Fibroblast of skin of left quadriceps (primary cell): ENCODE data around the gene CFAP58.

Experiments
- DNase-seq, 2 experiments: peaks; one replicate each; pipeline ENCODE4 v3.0.0-alpha.2; 2013; ENCODE audit warnings: low read depth in 2 of 2

CFAP58 gene

GRCh38 chr10:104321725-104322415, 31.8 kb upstream of the CFAP58 start:
- DNase-seq, result no peak

- no peak for DNase-seq
Observed at GRCh38 chr10:104322416-104322782, 31.2 kb upstream of the CFAP58 start.

- no peak for DNase-seq
Observed at GRCh38 chr10:104323085-104323484, 30.5 kb upstream of the CFAP58 start.

GRCh38 chr10:104323760-104324201, 29.9 kb upstream of the CFAP58 start:
- DNase-seq, result no peak

GRCh38 chr10:104324221-104324686, 29.4 kb upstream of the CFAP58 start:
- no peak for DNase-seq

- DNase-seq, result no peak
Observed at GRCh38 chr10:104324931-104325330, 28.7 kb upstream of the CFAP58 start.

- DNase-seq, result no peak
Observed at GRCh38 chr10:104325436-104326435, 27.9 kb upstream of the CFAP58 start.

GRCh38 chr10:104326991-104327610, 26.5 kb upstream of the CFAP58 start:
- DNase-seq, result no peak

- no peak for DNase-seq
Observed at GRCh38 chr10:104327745-104328645, 25.6 kb upstream of the CFAP58 start.

GRCh38 chr10:104328646-104328895, 25.1 kb upstream of the CFAP58 start:
- DNase-seq, result no peak

GRCh38 chr10:104328896-104329710, 24.5 kb upstream of the CFAP58 start:
- peak in 1 of 2 experiments; percentile 69 for DNase-seq

GRCh38 chr10:104329735-104330134, 23.9 kb upstream of the CFAP58 start:
- DNase-seq, result no peak

- no peak for DNase-seq
Observed at GRCh38 chr10:104330168-104331110, 23.2 kb upstream of the CFAP58 start.

GRCh38 chr10:104331208-104331838, 22.3 kb upstream of the CFAP58 start:
- DNase-seq, result no peak

GRCh38 chr10:104332243-104333031, 21.2 kb upstream of the CFAP58 start:
- DNase-seq, result no peak

- DNase-seq, result no peak
Observed at GRCh38 chr10:104333032-104333727, 20.5 kb upstream of the CFAP58 start.

GRCh38 chr10:104333728-104334373, 19.8 kb upstream of the CFAP58 start:
- DNase-seq, result no peak
